Activated CD8-positive, alpha-beta memory T cell treated with anti-CD3 and anti-CD28 coated beads, Interleukin-2, amount 50 U/mL, for 24 hours (primary cell): ENCODE results near the gene B3GAT1.

Experiments used
- DNase-seq: peaks from one replicate; pipeline ENCODE4 v3.0.0-alpha.2; 2020; ENCODE audit errors: extremely low read depth

The B3GAT1 gene

DNA sequence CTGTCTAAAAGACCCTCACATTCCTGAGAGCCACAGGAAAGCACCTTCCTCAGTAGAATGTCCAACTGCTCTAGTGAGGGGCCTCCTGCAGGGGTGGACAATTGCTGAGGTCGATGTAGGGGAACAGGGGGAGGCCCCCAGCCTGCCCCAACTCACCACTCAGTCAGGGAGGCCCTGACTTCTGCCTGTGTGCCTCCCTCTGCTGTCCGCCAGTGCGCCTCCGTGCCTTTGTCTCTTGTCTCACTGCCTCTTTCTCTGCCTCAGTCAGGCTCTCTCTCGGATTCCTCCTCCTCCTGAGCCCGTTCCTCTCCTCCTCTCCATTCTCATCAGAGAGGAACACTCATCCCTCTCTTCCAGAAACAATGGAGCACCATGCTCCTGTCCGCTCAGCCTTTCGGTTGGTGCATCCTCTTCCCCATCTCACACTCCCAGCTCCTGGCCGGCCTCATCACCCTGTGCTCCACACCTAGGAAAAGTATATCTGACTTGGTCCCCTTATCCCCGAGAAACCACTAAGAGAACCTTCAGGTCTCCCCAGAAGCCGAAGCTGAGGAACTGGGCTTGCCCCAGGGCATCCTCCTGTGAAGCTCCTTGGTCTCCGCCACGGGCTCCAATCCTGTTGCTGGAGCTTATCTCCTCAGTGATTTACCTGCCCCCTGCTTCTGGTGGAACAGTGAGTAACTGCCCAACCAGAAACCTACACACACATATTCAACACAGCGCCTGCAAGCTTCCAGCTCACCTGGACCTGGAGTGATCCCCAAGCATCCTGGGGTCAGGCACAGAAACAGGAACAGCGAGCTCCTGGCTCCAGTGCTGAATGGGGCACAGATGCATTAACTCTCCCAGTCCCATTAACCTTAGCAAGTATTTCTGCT lies 2.3 kb downstream of the B3GAT1 start:
- no peak for DNase-seq

DNA sequence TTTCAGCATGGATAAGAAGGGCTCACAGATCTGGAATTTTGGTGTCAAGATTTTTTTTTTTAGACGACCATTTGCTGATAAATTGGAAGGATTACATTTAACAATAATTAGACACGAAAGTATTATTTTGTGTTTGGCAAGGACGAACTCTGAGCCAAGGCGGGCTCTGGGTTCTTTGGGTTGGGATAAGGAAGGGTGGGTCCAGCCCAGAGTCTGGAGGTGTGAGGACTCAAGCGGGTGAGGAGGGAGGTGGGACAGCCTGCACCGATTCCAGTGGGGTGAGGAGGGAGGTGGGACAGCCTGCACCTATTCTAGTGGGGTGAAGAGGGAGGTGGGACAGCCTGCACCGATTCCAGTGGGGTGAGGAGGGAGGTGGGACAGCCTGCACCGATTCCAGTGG lies 4.1 kb downstream of the B3GAT1 start:
- no peak for DNase-seq

DNA sequence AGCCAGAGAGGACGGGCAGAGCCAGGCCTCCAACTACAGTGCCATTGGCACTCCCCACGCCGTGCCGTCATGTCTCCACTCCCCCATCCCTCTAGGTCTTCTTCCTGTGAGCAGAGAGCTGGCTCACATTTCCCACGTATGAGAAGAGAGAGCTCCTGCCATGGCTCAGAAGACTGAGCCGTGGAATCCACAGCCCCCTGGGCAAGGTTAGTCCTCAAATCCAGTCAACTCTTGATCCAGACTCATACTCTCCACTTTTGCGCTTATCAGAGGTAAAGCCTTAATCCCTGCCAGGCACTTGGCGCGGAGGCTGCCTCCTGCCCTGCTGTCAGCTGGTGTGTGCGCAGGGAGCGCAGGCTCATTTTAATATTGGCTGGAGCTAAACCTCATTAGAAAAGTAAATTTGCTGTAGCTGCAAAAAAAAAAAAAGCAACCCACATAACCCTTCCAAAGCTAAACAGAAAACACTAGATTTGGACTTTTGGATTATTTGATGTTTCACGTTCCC lies 4.7 kb downstream of the B3GAT1 start:
- no peak for DNase-seq

DNA sequence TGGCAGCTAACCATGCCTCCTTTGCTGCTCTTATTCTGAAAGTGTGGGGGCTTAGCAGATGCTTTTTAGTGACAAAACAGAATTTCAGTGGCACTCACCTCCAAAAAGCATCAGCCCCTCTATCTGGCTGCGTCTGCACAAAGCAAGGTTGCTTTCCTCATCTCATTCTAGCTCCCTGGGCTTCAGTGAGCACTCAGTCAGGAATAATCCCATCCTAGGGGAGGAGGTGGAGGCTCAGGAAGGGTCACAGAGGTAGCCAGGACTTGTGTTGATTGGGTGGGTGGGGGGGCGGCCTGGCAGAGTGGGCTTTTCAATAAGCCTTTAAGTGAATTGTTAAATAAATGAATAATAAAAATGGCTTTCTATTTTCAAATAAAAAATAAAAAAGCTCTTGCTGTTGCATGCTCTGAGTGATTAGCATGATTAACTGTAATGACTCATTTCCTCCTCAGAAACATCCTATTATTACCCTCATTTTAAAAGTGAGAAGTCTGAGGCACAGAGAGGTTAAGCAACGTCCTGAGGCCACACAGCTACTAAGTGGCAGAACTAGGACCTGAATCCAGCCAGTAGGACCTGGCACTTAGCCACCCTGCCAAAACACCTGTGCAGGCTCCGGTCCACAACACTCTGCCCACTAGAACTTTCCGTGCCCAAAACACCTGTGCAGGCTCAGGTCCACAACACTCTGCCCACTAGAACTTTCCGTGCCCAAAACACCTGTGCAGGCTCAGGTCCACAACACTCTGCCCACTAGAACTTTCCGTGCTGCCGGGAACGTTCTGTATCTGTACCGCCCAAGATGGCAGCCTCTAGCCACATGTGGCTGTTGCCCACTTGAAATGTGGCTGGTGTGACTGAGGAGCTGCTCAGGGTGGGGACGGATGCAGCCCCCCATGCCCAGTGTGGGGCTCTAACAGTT lies 5.5 kb downstream of the B3GAT1 start:
- DNase-seq: no peak

DNA sequence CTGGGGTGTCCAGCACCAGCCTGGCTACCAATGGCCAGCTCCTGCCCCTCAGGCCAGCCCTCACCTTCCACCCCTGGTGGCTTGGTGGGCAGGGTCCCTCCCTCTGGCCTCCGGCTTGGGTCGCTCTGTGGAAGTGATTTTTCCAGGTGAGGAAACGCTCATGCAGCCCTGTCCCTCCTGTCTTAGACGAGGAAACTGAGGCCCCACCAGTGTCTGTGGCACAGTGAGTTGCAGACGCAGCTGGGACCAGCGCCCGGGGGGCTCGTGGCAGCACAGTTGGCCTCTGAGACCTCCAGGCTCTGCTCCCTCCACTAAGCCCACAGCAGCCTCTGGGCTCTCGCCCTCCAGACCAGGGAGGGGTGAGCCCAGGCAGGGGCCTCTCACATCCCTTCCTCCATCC lies 6.2 kb downstream of the B3GAT1 start:
- DNase-seq: no peak

DNA sequence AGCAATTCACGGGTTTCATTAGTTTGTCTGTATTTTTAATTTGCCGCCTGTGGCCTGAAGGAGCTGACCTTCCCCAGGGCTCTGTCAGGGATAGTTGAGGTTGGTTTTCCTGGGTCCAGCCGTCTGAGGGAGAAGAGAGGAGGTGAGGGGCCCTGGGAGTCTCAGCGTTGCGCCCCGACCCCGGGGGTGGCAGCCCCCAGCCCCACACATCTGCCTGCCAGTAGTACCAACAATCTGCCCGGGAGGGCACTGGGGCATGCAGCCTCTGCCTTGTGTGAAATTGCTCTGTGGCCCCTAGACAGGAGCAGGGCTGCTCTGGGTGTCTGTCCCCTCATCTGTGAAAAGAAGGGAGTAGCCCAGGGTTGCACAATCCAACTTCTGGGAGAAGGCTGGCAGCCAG lies 6.6 kb downstream of the B3GAT1 start:
- no peak for DNase-seq

DNA sequence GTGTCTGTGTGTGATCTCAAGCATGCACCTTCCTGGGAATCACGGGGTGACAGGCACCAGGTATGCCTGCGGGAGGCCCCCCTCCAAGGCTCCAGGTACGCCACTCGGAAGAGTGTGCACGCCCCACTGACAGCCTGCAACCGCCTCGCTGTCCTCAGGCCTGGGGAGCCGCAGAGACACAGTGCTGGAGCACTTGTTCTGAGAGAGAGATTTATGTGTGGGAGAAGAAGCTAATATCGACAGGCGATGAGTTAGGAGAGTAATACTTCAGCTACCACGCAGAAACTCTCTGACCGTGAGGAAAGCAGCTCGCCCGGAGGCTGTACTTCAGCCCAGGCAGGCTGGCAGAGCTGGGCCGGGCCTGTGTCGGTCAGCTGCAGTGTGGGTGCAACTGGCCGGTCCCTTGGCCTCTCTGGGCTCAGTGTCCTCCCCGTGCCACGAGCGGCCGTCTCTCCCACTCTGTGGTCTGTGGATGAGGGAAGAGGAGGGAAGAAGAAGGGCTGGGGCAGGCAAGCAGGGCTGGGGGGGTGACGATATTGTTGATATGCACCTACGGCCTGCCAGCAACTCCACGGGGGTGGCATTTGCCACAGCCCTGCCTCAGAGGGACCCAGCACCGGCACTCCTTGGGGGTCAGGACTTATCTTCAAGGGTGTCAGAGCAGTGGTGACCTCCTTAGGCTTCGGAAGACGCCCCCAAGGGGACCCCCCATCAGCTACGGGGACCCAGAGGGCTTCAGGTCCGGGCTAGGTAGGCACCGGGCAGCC lies 7.3 kb downstream of the B3GAT1 start:
- DNase-seq: no peak

DNA sequence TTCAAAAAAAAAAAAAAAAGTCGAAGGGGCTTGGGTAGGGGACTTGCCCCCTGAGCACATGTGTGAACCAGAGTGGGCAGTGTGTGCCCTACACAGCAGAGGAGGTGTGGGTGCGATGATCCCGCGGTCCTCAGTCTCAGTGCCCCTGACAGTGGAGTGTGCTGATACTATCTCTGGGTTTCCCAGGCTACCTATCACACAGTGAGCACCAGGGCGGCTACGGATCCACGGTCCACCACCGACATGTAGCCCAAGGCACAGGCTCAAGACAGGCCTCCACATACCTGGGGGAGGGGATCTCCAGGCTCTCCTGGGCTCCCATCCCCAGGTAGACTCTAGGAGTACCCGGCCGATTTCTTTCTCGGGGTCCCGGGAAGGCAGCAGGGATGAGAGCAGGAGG lies 9.1 kb downstream of the B3GAT1 start:
- DNase-seq: no peak

DNA sequence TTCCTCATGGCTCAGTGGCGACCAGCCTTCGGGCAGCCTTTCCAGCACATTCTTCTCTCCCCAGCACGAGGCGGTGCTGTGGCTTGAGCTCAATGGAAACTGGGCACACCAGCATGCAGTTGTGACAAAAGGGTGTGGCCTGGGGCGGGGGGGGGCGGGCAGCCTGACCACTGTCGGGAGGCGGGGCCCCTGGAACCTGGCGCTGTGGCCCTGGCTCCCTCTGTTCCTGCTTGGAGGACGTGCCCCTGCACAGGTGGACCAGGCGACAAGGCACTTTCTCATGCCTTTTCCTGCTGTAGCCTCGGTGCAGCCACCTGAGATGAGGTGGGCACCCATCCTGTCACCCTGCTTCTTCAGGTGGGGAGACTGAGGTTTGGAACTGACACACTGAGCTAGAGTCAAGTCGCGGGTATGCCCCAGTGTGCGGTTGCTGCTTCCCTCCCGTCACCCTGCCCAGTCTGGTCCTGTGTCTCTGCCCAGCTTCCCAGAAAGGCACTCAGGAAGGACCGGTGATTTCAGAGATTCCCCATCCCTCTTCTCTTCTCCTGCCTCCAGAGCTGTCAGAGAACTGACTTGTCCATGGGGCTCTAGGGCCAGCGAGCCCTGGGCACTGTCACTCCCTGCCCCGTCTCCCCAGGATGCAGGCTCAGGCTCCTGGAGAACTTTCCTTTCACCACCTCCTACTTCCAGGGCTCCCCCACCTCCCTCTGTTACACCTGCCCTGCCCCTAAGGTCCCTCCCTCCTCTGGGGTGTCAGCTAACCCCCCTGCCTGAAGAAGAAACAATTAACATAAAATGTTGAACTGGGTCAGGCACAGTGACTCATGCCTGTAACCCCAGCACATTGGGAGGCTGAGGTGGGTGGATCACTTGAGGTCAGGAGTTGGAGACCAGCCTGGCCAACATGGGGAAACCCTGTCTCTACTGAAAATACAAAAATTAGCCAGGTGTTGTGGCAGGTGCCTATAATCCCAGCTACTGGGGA lies 9.9 kb downstream of the B3GAT1 start:
- no peak for DNase-seq

DNA sequence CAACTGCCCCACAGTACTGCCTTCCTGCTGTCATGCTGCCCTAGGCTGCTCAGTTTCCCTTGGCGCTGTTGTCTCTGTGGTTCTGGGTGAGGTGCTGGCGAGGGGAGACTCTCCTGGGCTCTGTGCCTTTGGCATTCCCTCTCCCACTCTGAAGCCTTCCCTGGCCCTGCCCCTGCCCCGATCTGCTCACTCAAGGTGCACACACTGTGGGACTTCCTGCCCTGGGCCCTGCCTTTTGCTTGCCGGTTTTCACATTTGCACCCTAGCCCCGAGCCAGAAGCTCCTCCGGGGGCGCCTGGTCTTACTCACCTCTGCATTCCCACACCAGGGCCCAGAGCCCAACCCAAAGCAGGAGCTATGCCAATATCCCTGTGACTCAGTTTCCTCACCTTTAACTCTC lies 12.0 kb downstream of the B3GAT1 start:
- DNase-seq: no peak

DNA sequence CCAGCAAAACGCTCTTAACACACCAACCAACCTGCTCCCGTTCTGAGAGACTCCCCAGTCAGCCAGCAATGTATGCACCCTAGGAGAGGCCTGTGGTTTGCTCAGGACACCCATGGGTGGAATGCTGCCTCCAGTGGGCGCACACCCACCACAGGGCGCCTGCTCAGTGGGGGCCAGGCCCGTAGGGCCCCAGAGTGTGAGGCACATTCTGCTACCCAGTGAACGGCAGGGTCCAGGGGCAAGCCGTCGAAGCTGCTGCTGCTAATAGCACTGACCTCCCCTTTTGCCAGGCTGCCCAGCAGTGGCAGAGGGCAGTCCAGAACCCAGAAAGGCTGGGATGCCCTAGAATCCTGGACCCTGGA lies 12.8 kb downstream of the B3GAT1 start:
- DNase-seq: no peak

DNA sequence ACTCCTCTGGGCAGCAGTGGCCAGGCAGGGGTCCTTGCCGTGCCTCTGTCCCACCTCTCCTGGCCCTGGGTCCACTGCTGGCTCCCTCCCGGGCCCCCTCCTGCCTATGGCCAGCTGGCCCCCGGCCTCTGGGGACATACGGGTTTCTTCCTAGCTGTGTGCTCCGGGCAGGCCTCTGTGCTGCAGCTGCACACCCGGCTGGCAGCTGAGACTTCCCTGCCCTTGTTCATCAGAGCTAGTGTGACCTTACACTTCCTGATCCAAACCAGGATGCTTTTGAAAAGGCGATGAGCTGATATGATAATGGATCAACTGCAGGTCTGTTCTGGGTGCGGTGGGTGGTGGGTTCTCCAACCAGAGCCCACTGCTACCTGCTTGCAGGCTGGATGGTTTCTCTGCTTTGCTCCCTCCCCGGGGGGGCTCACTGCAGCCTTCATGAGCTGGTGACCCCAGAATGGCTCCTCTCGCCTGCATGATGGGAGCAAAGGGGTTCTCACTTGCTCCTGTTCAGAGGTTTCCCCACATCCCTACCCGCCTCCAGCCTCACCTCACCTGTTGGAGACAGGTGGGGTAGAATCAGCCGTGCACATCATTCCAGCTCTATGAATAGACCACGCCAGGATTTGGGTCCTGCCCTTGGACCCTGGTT lies 13.3 kb downstream of the B3GAT1 start:
- DNase-seq: no peak

DNA sequence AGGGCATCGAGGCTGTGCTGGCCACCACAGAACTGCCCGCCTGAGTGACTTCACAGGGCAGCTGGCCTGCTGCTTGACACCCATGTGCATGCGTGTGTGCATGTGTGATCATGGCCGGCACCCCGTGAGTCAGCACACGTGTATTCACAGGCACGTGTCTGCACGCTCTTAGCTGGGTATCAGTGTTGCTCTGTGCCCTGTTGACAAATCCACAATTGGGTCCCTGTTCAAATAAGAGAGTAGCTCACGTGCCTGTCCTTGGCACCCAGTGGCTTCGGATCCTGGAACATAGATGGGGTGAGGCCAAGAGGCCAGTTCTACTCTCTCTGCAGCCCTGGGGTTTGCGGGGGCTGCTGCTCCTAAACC lies 14.0 kb downstream of the B3GAT1 start:
- no peak for DNase-seq

DNA sequence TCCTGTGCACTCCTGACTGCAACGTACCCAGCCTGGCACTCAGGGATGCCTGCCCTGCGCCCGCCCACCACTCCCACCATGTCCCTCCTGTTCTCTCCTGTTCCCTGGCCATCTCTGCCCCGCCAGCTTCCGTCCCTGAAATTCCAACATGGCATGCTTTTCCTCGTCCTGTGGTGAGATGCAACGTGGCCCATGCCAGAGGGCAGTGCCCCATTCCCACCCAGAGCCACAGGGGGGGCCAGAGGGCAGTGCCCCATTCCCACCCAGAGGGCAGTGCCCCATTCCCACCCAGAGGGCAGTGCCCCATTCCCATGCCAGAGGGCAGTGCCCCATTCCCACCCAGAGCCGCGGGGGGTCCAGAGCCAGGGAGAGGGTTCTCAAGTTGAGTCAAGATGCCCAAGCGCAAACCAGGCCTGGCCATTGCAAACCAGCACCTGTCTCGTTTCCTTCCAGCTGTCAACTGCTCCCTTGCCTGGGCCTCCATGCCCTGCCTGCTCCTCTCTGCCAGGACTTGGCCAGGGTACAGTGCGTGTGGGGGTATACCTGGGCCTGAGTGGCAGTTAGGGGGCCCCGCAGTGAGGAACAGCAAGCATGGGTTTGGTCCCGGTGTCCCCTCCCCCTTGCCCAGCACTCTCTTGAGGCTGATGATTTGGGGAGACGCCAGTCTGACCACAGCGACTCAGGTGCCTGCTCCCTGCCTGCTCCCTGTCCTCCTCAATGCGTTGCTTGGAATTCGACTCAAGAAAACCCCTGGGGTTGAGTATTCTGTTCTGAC lies 14.6 kb downstream of the B3GAT1 start:
- no peak for DNase-seq

DNA sequence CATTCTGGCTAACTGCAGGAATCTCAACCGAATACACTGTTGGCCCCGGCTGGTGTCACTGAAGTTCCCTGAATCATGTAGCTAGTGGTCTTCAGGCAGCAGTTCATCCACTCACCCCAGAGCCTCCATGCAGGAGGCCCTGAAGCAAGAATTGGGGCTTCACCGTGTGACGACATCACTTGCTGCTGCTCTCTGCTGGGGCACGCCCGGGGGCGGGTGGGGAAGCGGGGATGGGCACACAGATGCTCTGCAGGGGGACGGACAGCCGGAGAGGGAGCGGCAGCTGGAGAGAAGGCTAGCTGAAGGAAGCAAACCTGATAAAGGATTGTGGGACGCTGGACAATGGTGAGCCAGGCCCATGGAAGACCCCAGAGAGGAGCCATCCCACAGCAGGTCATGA lies 17.0 kb downstream of the B3GAT1 start:
- DNase-seq: no peak

DNA sequence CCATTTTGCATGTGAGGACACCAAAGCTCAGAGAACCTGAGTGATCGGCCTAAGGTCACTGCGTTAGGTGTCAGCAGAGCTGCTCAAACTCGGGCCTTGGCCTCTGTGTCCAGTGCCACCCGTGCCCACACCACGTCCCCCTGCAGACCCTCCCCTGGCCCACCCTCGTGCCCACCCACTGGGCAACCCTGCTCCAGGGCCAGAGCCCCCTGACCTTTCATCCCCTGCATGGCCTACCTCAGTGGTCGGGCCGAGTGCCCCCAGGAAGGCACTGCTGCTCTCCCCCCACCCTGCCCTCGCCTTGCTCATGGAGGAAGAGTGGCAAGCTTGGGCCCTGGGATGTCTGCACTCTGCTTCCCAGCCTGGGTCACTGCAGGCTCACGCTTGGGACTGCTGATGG lies 17.7 kb downstream of the B3GAT1 start:
- DNase-seq: no peak

DNA sequence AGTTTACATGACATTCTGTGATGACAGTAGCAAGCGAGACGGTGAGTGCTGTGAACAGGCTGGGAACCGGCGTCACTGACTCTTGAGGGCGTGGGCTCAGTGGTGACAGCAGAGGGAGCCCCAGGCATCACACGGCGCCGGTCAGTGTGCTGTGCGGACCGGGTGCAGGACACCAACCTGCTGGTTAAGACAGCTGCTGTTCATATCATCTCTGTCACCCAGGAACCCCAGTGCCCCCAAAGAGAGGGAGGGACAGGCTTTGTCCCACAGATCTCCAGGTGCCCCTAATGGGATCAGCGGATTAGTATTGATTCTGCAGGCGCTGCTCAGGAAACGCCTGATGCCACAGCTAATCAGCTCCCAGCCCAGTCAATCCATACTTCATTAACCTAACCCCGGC lies 18.4 kb downstream of the B3GAT1 start:
- no peak for DNase-seq

DNA sequence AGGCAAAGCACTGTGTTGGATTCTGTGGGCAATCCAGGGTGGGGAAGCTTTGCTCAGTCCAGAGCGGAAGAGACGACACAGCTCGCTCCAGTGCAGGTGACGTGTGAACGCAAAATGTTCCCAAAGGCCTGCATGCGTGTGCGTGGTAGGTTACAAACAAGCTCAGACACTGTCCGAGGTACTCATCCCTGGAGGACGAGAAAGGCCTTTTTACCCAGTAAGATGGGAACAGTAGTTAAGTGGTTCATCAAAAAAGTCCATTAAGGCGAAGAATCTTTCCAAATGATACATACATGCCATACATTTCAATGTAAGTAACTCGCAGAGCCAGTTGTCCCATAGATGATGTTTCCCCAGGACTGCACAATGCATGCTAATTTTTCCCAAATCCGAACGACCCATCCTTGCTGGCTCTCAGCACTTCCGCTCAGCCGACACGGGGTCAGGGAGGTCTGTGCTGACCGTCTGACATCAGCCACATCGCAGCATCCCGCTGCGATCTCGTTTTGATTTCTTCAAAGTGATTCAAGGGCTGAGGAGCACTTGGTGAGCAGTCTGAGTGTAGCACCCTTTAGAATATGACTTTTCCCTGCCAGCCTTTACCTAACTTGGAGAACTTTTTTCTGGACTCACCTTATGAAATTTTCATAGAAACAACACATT lies 19.0 kb downstream of the B3GAT1 start:
- no peak for DNase-seq

DNA sequence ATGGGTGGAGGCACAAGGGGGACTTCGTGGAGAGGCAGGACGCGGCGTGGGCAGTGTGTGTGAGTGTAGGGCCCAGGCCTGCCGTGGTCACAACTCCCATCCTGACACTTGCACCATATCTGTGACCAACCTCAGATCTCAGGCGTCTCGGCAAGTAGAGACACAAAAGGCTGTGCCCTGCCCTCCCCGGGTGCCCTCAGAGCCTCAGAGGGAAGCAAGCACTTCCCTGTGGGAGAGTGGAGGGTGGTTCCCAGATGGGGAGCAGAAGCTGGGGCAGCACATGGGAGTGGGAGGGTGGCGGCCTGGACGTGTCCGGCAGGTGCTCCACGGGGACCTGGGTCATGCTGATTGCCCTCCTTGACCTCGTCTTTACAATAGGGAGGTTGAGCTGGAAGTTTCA lies 20.4 kb downstream of the B3GAT1 start:
- no peak for DNase-seq
